HepG2 (cell line): ENCODE measurements around the gene PSMB1. TPM values are rescaled to one million over a fixed set of nuclear protein-coding genes. Genes with fewer than 3 reads are reported as not detected.

Experiments
- CCAR2 ChIP-seq: fragments of 200-400 bp; formaldehyde crosslinking; optimal IDR thresholded peaks from 2 replicates; pipeline ENCODE3; 2018; ENCODE audit warnings: low read depth, mild to moderate bottlenecking, low read length, moderate library complexity
- CREBL2 ChIP-seq: sonication (generic); formaldehyde crosslinking; IDR thresholded peaks from 2 replicates; pipeline ENCODE4 v1.8.1; 2023; ENCODE audit warnings: missing genetic modification reagents, mild to moderate bottlenecking, borderline replicate concordance
- FOXA3 ChIP-seq: IDR thresholded peaks from 2 replicates; pipeline ENCODE4 v1.6.1; 2016; ENCODE audit warnings: missing genetic modification reagents, missing compliant biosample characterization
- HOXA5 ChIP-seq: sonication (generic); formaldehyde crosslinking; IDR thresholded peaks from 2 replicates; pipeline ENCODE4 v1.4.0; 2020; ENCODE audit warnings: missing genetic modification reagents
- MATR3 ChIP-seq: sonication (generic); formaldehyde crosslinking; IDR thresholded peaks from 2 replicates; pipeline ENCODE4 v1.4.0; 2020; ENCODE audit warnings: missing genetic modification reagents
- MTA1 ChIP-seq: sonication (generic); formaldehyde crosslinking; IDR thresholded peaks from 2 replicates; pipeline ENCODE4 v1.4.0; 2020; ENCODE audit warnings: missing genetic modification reagents, mild to moderate bottlenecking, borderline replicate concordance
- RERE ChIP-seq: IDR thresholded peaks from 2 replicates; pipeline ENCODE4 v1.6.1; 2016; ENCODE audit warnings: low read depth, missing genetic modification reagents, missing compliant biosample characterization
- RFXAP ChIP-seq: sonication (generic); formaldehyde crosslinking; IDR thresholded peaks from 2 replicates; pipeline ENCODE4 v1.4.0; 2020; ENCODE audit warnings: missing genetic modification reagents, borderline replicate concordance
- TCF7 ChIP-seq: sonication (generic); IDR thresholded peaks from 2 replicates; pipeline ENCODE4 v1.6.1; 2016; ENCODE audit warnings: antibody characterized with exemption, low read depth
- ZBTB46 ChIP-seq: sonication (generic); formaldehyde crosslinking; IDR thresholded peaks from 2 replicates; pipeline ENCODE4 v1.4.0; 2020; ENCODE audit warnings: mild to moderate bottlenecking, missing genetic modification reagents, borderline replicate concordance
- ZC3H13 ChIP-seq: sonication (generic); formaldehyde crosslinking; IDR thresholded peaks from 2 replicates; pipeline ENCODE4 v1.8.1; 2023; ENCODE audit warnings: mild to moderate bottlenecking, missing genetic modification reagents, moderate library complexity
- ZKSCAN1 ChIP-seq: fragments of 150-350 bp; IDR thresholded peaks from 2 replicates; pipeline ENCODE4 v1.6.1; 2014; ENCODE audit warnings: low read length
- ZNF232 ChIP-seq: sonication (generic); formaldehyde crosslinking; IDR thresholded peaks from 2 replicates; pipeline ENCODE4 v1.4.0; 2020; ENCODE audit warnings: missing genetic modification reagents, borderline replicate concordance
- ZNF280B ChIP-seq: sonication (generic); formaldehyde crosslinking; IDR thresholded peaks from 2 replicates; pipeline ENCODE4 v1.5.0; 2020; ENCODE audit warnings: missing genetic modification reagents, mild to moderate bottlenecking, borderline replicate concordance
- ZNF292 ChIP-seq: sonication (generic); formaldehyde crosslinking; IDR thresholded peaks from 2 replicates; pipeline ENCODE4 v1.8.1; 2022; ENCODE audit warnings: mild to moderate bottlenecking, low read depth, missing genetic modification reagents, borderline replicate concordance
- ZNF350 ChIP-seq: sonication (generic); formaldehyde crosslinking; IDR thresholded peaks from 2 replicates; pipeline ENCODE4 v1.4.0; 2020; ENCODE audit warnings: mild to moderate bottlenecking, low read depth, missing genetic modification reagents, borderline replicate concordance
- ZNF577 ChIP-seq: sonication (generic); formaldehyde crosslinking; IDR thresholded peaks from 2 replicates; pipeline ENCODE4 v1.4.0; 2020; ENCODE audit warnings: mild to moderate bottlenecking, low read depth, missing genetic modification reagents, borderline replicate concordance
- ZNF616 ChIP-seq: sonication (generic); formaldehyde crosslinking; IDR thresholded peaks from 2 replicates; pipeline ENCODE4 v1.5.0; 2020; ENCODE audit warnings: low read depth, mild to moderate bottlenecking, missing genetic modification reagents
- ZSCAN12 ChIP-seq: sonication (generic); formaldehyde crosslinking; IDR thresholded peaks from 2 replicates; pipeline ENCODE4 v1.9.0; 2021; ENCODE audit warnings: mild to moderate bottlenecking, missing genetic modification reagents
- ZZZ3 ChIP-seq: sonication (generic); formaldehyde crosslinking; IDR thresholded peaks from 2 replicates; pipeline ENCODE4 v1.4.0; 2020; ENCODE audit warnings: missing genetic modification reagents, mild to moderate bottlenecking, borderline replicate concordance
- polyA plus RNA-seq, 8 experiments: library from polyadenylated mRNA; depleted of rRNA in 3 of 8; stranded (reverse) in 7 of 8; unstranded in 1 of 8; fragments of >200 nt; fragmentation: Illumina TruSeq in 4 of 8; extraction: Trizol in 4 of 8; gene quantifications; 2 replicates each; pipeline versions ENCODE4 v1.2.1 to v1.2.3, GENCODE V29; 2011 to 2016; ENCODE audit warnings: low read depth in 4 of 8, missing spikeins in 1 of 8, mixed read lengths in 1 of 8; ENCODE audit not compliant: insufficient read depth in 1 of 8
- total RNA-seq, 5 experiments: library from RNA; depleted of rRNA; stranded (reverse); fragments of >200 nt; fragmentation: Illumina TruSeq; extraction: Trizol; gene quantifications; 2 replicates each; pipeline ENCODE4 v1.2.3, GENCODE V29; 2016; ENCODE audit warnings: low read depth in 1 of 5

Gene PSMB1
- total and polyA plus RNA-seq, 2 of the 13 experiments (the other 11 are each of a cell fraction or from before 2014, with no cell fraction given): 528 to 592 TPM

GRCh38 chr6:170584181-170584953, 31.3 kb upstream of the PSMB1 start, which contains the start of gene PDCD2 (continued):
- TF ChIP-seq ZBTB46: no peak
- peak; percentile 31; the same call in 1 of the 2 replicates for TF ChIP-seq ZNF280B (CRISPR knock-in tag)
- TF ChIP-seq CCAR2: no peak
- no peak; the same call in 1 of the 2 replicates for TF ChIP-seq ZNF350
- peak; percentile 89; the same call in 1 of the 2 replicates for TF ChIP-seq HOXA5 (CRISPR knock-in tag)
- no peak for TF ChIP-seq FOXA3
- TF ChIP-seq RERE: no peak
- peak; percentile 58 for TF ChIP-seq ZNF232 (CRISPR knock-in tag)
- no peak; the same call in 1 of the 2 replicates for TF ChIP-seq ZNF616
- TF ChIP-seq CREBL2 (CRISPR knock-in tag): 0 out of 2 replicates have a peak, but pooled peaks have one; percentile 46
- no peak for TF ChIP-seq ZC3H13 (CRISPR knock-in tag)
- no peak for TF ChIP-seq ZNF292 (CRISPR knock-in tag)
- no peak for TF ChIP-seq MTA1 (CRISPR knock-in tag)
- TF ChIP-seq ZSCAN12 (CRISPR knock-in tag): 0 out of 2 replicates have a peak, but pooled peaks have one; percentile 52
- no peak for TF ChIP-seq ZNF577 (CRISPR knock-in tag)
- TF ChIP-seq ZKSCAN1: no peak
- TF ChIP-seq MATR3 (CRISPR knock-in tag): no peak
- no peak for TF ChIP-seq TCF7
- no peak for TF ChIP-seq RFXAP
- TF ChIP-seq ZZZ3 (CRISPR knock-in tag): no peak
